NCI-H82 (cell line): ENCODE results near the gene SH3BP5.
A peak's percentile ranks its signal among the peaks of the same experiment; 100 is the strongest.
"Not testable (repeated sequence)": the region's sequence is repeated elsewhere in the genome, so short reads cannot be mapped to it uniquely, and the experiment has no call there.

ENCODE experiments used
- DNase-seq: peaks from one replicate; lab custom pipeline; 2025; lab: John Stamatoyannopoulos, UW

Gene SH3BP5

GRCh38 chr3:15332405-15333098 is at the start of gene SH3BP5:
TSS of gene SH3BP5 (minus strand) at chr3:15332586. CDS start at chr3:15332408, 178 bp downstream.
- DNase-seq: peak; percentile 39

GRCh38 chr3:15380980-15381890 is 48.8 kb upstream of the SH3BP5 start:
- no peak for DNase-seq

GRCh38 chr3:15377961-15378791 is 45.8 kb upstream of the SH3BP5 start:
- peak; percentile 94 for DNase-seq

GRCh38 chr3:15375461-15376000 is 43.1 kb upstream of the SH3BP5 start:
- DNase-seq: no peak

- no peak for DNase-seq
Measured at GRCh38 chr3:15372918-15373317, 40.5 kb upstream of the SH3BP5 start.

- no peak for DNase-seq
Measured at GRCh38 chr3:15368561-15369135, 36.3 kb upstream of the SH3BP5 start.

DNA sequence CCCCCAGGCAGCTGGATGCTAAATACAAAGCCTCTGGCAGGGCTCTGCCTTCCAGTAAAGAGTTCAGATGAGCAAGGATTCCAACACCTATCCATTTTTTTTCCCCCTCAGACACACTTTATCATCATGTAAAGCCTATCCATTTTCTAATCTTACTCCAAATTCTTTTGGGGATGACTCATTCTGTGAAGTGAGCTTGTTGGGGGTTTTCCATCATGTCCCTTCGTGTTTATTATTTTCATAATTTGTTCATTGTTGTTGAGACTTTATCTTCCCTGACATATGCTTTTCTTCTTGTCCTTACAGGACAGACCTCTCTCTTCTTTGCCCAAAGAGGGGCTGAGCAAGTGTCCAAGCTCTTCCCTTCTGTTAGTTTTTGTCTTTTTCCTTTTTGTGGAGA is 34.7 kb upstream of the SH3BP5 start:
- DNase-seq: no peak

DNA sequence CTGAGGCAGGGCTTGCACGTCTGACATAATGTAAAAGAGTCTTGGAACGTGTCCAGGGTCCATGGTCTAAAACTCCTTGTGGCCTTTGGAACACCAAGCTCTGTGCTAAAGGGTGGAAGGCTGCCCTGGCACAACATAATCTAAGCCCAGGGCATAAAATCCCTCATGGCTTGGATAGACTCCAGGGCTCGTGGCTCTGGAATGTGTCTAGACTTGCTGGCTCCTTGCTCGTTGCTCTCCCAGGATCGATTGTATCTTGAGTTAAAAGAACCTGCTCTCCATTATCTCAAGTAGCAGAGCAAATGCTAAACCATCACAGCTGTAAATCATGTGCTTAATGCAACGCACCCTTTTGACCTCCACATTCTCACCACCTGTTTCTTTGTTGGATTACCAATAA is 31.7 kb upstream of the SH3BP5 start:
- peak; percentile 51 for DNase-seq

DNA sequence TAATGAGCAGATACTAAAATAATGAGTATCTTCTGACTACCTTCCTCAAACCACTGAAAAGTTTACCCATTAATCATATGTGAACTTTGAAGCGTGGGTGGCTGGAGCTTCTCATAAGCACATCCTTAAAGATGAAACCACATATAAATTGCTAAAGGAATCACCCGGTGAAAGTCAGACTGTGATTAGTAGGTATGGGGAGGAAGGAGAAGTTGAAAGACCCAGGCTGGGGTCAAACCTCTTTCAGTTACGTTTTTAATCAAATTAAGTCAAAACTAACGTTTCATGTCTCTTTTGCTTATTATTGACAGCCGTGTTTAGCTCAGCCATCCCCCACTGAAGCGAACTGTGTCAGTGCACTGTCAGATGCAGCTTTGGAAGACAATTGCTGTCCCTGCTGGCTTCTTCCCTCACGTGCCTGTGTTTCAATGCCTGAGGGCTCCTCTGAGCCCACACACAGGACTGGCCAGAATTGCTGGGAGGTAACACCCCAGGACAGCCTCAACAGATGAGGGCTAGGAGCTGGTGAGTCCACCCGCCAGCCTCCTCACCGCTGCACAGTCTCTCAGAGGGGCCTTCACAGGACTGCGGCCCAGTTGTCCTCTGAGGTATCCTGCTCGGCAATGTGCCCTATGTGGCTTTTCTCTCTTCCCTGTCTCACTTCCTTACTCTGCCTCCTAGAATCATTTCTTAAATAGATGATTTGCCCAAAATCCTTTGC is 29.3 kb upstream of the SH3BP5 start:
- DNase-seq: no peak

GRCh38 chr3:15360788-15361493 is 28.6 kb upstream of the SH3BP5 start:
- no peak for DNase-seq

- no peak for DNase-seq
Measured at GRCh38 chr3:15359677-15360397, 27.5 kb upstream of the SH3BP5 start.

- DNase-seq: not testable (repeated sequence)
Measured at GRCh38 chr3:15356651-15357061, 24.3 kb upstream of the SH3BP5 start.

GRCh38 chr3:15356176-15356575 is 23.8 kb upstream of the SH3BP5 start:
- no peak for DNase-seq

GRCh38 chr3:15355086-15355485 is 22.7 kb upstream of the SH3BP5 start:
- DNase-seq: no peak

GRCh38 chr3:15354485-15354884 is 22.1 kb upstream of the SH3BP5 start:
- no peak for DNase-seq

GRCh38 chr3:15350141-15350540 is 17.8 kb upstream of the SH3BP5 start:
- no peak for DNase-seq

GRCh38 chr3:15349438-15349837 is 17.1 kb upstream of the SH3BP5 start:
- not testable (repeated sequence) for DNase-seq

GRCh38 chr3:15348246-15348645 is 15.9 kb upstream of the SH3BP5 start:
- no peak for DNase-seq

DNA sequence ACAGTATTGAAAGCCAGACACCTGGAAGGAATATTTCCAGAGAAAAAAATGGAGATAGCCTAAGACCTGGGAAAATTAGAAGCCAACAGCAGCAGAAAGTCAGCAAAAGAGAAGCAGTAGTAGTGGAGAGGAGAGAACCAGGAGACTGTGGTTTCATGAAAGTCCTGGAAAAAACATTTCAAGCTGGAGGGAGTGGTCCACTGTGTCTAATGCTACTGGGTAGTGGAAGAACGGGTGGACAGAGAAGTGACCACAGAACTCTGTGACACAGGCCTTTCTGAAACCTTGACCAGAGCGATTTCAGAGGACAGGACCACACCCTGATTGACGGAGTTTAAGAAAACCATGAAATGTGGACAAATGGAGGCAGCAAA is 15.3 kb upstream of the SH3BP5 start:
- no peak for DNase-seq
